CD14-positive monocyte (primary cell): Measurements from ENCODE around the gene PAPSS2. TPM values are rescaled to one million over a fixed set of nuclear protein-coding genes. Genes with fewer than 3 reads are reported as not detected.

Experiments used
- DNase-seq, 3 donors: peaks; one replicate each; pipeline ENCODE4 v3.0.0-alpha.2; 2011 to 2022
- H2AFZ ChIP-seq: 2 replicates; pipeline ENCODE4 v1.6.0; 2012; ENCODE audit warnings: mild to moderate bottlenecking, low read depth, low read length, inconsistent platforms; ENCODE audit not compliant: insufficient read depth, poor library complexity, severe bottlenecking
- H3K27ac ChIP-seq, 2 donors: 1 replicate in 1 of 2; 2 replicates in 1 of 2; pipeline ENCODE4 v1.5.1; 2012 to 2013; ENCODE audit warnings: low read length in 2 of 2, control low read depth in 1 of 2, inconsistent platforms in 1 of 2, low read depth in 1 of 2, mild to moderate bottlenecking in 1 of 2
- H3K27me3 ChIP-seq, 2 donors: one replicate each; pipeline versions ENCODE4 v1.6.0 to v1.6.1; 2011 to 2013; ENCODE audit warnings: low read length in 2 of 2; ENCODE audit not compliant: control insufficient read depth in 2 of 2, insufficient read depth in 2 of 2
- H3K36me3 ChIP-seq, 2 donors: replicated peaks in 1 of 2; 1 replicate in 1 of 2; 2 replicates in 1 of 2; pipeline versions ENCODE4 v1.5.1 to v1.6.1; 2012 to 2013; ENCODE audit warnings: low read length in 2 of 2, control low read depth in 1 of 2, inconsistent platforms in 1 of 2, mild to moderate bottlenecking in 1 of 2; ENCODE audit not compliant: insufficient read depth in 2 of 2, control insufficient read depth in 1 of 2
- H3K4me1 ChIP-seq, 2 donors: 1 replicate in 1 of 2; 2 replicates in 1 of 2; pipeline versions ENCODE4 v1.5.1 to v1.6.1; 2012 to 2013; ENCODE audit warnings: low read length in 2 of 2, control low read depth in 1 of 2, inconsistent platforms in 1 of 2, mild to moderate bottlenecking in 1 of 2, moderate library complexity in 1 of 2; ENCODE audit not compliant: insufficient read depth in 2 of 2, control insufficient read depth in 1 of 2
- H3K4me2 ChIP-seq: replicated peaks from 2 replicates; pipeline ENCODE3; 2012; ENCODE audit warnings: low read length, moderate library complexity, mild to moderate bottlenecking; ENCODE audit not compliant: poor library complexity, severe bottlenecking; ENCODE audit errors: extremely low read depth
- H3K4me3 ChIP-seq, 3 experiments: fragments of 200-600 bp in 1 of 3; sonication (generic) in 1 of 3; replicated peaks in 1 of 3; 1 replicate in 2 of 3; 2 replicates in 1 of 3; pipeline ENCODE4 v1.5.1; 2011 to 2013; ENCODE audit warnings: low read length in 3 of 3, mild to moderate bottlenecking in 3 of 3, control low read depth in 2 of 3, low read depth in 2 of 3, inconsistent platforms in 1 of 3, moderate library complexity in 1 of 3
- H3K79me2 ChIP-seq: 2 replicates; pipeline ENCODE4 v1.6.0; 2012; ENCODE audit warnings: mild to moderate bottlenecking, control low read depth, inconsistent platforms, low read length, moderate library complexity; ENCODE audit not compliant: insufficient read depth
- H3K9ac ChIP-seq: 2 replicates; pipeline ENCODE4 v1.6.0; 2017; ENCODE audit warnings: low read length, mild to moderate bottlenecking; ENCODE audit not compliant: insufficient read depth, poor library complexity, severe bottlenecking
- H3K9me3 ChIP-seq, 2 donors: replicated peaks in 1 of 2; 1 replicate in 1 of 2; 2 replicates in 1 of 2; pipeline versions ENCODE4 v1.5.1 to v1.6.1; 2012 to 2013; ENCODE audit warnings: low read length in 2 of 2, control low read depth in 1 of 2; ENCODE audit not compliant: control insufficient read depth in 1 of 2, insufficient read depth in 1 of 2
- H4K20me1 ChIP-seq: 2 replicates; pipeline ENCODE4 v1.6.0; 2012; ENCODE audit warnings: mild to moderate bottlenecking, low read length, control low read depth, moderate library complexity; ENCODE audit not compliant: insufficient read depth
- H3K27ac Mint-ChIP-seq, 7 donors: one replicate each; pipeline ENCODE4 v1.8.0; 2020; ENCODE audit warnings: mild to moderate bottlenecking in 7 of 7, mixed read lengths in 7 of 7, moderate library complexity in 6 of 7, inconsistent platforms in 2 of 7
- H3K27me3 Mint-ChIP-seq, 3 donors: one replicate each; pipeline ENCODE4 v1.8.0; 2021 to 2022; ENCODE audit warnings: low read depth in 3 of 3, mild to moderate bottlenecking in 3 of 3, mixed read lengths in 3 of 3, moderate library complexity in 3 of 3, inconsistent platforms in 1 of 3
- H3K36me3 Mint-ChIP-seq, 2 donors: one replicate each; pipeline ENCODE4 v1.8.0; 2020; ENCODE audit warnings: mixed read lengths in 2 of 2, inconsistent platforms in 1 of 2, mild to moderate bottlenecking in 1 of 2
- H3K4me1 Mint-ChIP-seq: one replicate; pipeline ENCODE4 v1.8.0; 2020; ENCODE audit warnings: mild to moderate bottlenecking, mixed read lengths
- H3K4me3 Mint-ChIP-seq, 2 donors: one replicate each; pipeline ENCODE4 v1.8.0; 2020; ENCODE audit warnings: mild to moderate bottlenecking in 2 of 2, mixed read lengths in 2 of 2, moderate library complexity in 1 of 2
- H3K9me3 Mint-ChIP-seq, 7 donors: one replicate each; pipeline ENCODE4 v1.8.0; 2020 to 2022; ENCODE audit warnings: mixed read lengths in 7 of 7, mild to moderate bottlenecking in 6 of 7, moderate library complexity in 6 of 7, inconsistent platforms in 2 of 7
- WGBS: methylation state at CpG from one replicate; pipeline ENCODE4 v1.1.5; 2013; ENCODE audit warnings: missing lambda C conversion rate; ENCODE audit not compliant: insufficient coverage; 5-methylcytosine and 5-hydroxymethylcytosine counted together
- intact Hi-C, 2 donors: fragments of 100-400 bp; cut with micrococcal nuclease; formaldehyde crosslinking; loops; one replicate each; pipeline versions ENCODE4 v1.15.0 to v1.15.1; 2023
- polyA plus RNA-seq, 3 donors: library from polyadenylated mRNA; depleted of rRNA in 1 of 3; unstranded in 2 of 3; stranded (reverse) in 1 of 3; fragments of 300-500 nt in 2 of 3; fragments of >200 nt in 1 of 3; fragmentation: Illumina TruSeq in 2 of 3; gene quantifications; 1 replicate in 2 of 3; 2 replicates in 1 of 3; pipeline ENCODE4 v1.2.3, GENCODE V29; 2012 to 2021
- TF ChIP-seq, protein P1 (sequence below): fragments of 200-600 bp; IDR thresholded peaks from one replicate; pipeline ENCODE4 v1.8.0; 2022; ENCODE audit warnings: antibody characterized with exemption, mild to moderate bottlenecking

Gene PAPSS2
- polyA plus RNA-seq, 3 donors = 3.5 to 6.5 (median 6.2) TPM

GRCh38 chr10:87706731-87707130, 47.1 kb downstream of the PAPSS2 start:
- H3K4me3 Mint-ChIP-seq = no peak overlapping the region
- no peak overlapping the region for H3K4me3 ChIP-seq
- 96% methylated on average over 2 of the region's 4 CpGs for WGBS
- no peak overlapping the region for H3K9ac ChIP-seq
- H3K36me3 ChIP-seq = no peaks in the 10 kb centered on the region
- no peaks in the 10 kb centered on the region for H4K20me1 ChIP-seq
- TF ChIP-seq, protein P1, sequence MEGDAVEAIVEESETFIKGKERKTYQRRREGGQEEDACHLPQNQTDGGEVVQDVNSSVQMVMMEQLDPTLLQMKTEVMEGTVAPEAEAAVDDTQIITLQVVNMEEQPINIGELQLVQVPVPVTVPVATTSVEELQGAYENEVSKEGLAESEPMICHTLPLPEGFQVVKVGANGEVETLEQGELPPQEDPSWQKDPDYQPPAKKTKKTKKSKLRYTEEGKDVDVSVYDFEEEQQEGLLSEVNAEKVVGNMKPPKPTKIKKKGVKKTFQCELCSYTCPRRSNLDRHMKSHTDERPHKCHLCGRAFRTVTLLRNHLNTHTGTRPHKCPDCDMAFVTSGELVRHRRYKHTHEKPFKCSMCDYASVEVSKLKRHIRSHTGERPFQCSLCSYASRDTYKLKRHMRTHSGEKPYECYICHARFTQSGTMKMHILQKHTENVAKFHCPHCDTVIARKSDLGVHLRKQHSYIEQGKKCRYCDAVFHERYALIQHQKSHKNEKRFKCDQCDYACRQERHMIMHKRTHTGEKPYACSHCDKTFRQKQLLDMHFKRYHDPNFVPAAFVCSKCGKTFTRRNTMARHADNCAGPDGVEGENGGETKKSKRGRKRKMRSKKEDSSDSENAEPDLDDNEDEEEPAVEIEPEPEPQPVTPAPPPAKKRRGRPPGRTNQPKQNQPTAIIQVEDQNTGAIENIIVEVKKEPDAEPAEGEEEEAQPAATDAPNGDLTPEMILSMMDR = no peak
- no peaks in the 10 kb centered on the region for H3K79me2 ChIP-seq
- no peaks in the 10 kb centered on the region for H3K9me3 Mint-ChIP-seq
- no peaks in the 10 kb centered on the region for H3K4me1 Mint-ChIP-seq
- no peaks in the 10 kb centered on the region for H3K36me3 Mint-ChIP-seq
- intact Hi-C loops = no loop called here
- H3K4me1 ChIP-seq = no peaks in the 10 kb centered on the region
- no peaks in the 10 kb centered on the region for H3K9me3 ChIP-seq
- H2AFZ ChIP-seq = no peak overlapping the region
- no peaks in the 10 kb centered on the region for H3K27me3 ChIP-seq
- H3K27ac Mint-ChIP-seq = peak overlapping the region in 1 of 7 donors; percentile 37
- no peak overlapping the region for H3K4me2 ChIP-seq
- H3K27me3 Mint-ChIP-seq = peaks cover 0 to 3% (median 2%) of the 10 kb centered on the region in 3 donors
- no peak overlapping the region for H3K27ac ChIP-seq
- DNase-seq = no peak

GRCh38 chr10:87707254-87707653, 47.6 kb downstream of the PAPSS2 start:
- no peaks in the 10 kb centered on the region for H3K36me3 ChIP-seq
- Mint-ChIP-seq H3K27me3 (peaks cover 0 to 3% (median 2%) of the 10 kb centered on the region in 3 donors), H3K9me3 (no peaks in the 10 kb centered on the region), H3K36me3 (no peaks in the 10 kb centered on the region), H3K4me1 (no peaks in the 10 kb centered on the region), H3K27ac (peak overlapping the region in 1 of 7 donors; percentile 80), H3K4me3 (no peak overlapping the region)
- H3K9ac ChIP-seq = no peak overlapping the region
- H3K27ac ChIP-seq = no peak overlapping the region
- TF ChIP-seq, protein P1 = no peak
- no peaks in the 10 kb centered on the region for H3K4me1 ChIP-seq
- no peak overlapping the region for H3K4me3 ChIP-seq
- DNase-seq = no peak
- no peak overlapping the region for H2AFZ ChIP-seq
- H3K4me2 ChIP-seq = no peak overlapping the region
- H3K79me2 ChIP-seq = no peaks in the 10 kb centered on the region
- no peaks in the 10 kb centered on the region for H4K20me1 ChIP-seq
- intact Hi-C loops = no loop called here
- no CpG with 5 or more reads among the region's 4 CpGs for WGBS
- no peaks in the 10 kb centered on the region for H3K27me3 ChIP-seq
- no peaks in the 10 kb centered on the region for H3K9me3 ChIP-seq
